HepG2 (cell line): ENCODE results near the gene CD151. TPM values are rescaled to one million over a fixed set of nuclear protein-coding genes. Genes with fewer than 3 reads are reported as not detected.

Experiments
- ATAC-seq: fragments of 200-7000 bp; cut with Tn5 transposase; 3 replicates; pipeline ENCODE4 v1.9.1; 2020; ENCODE audit warnings: mild to moderate bottlenecking, moderate library complexity
- BruUV-seq: library from RNA; stranded (reverse); fragments of 400-500 nt; replicated peaks from 2 replicates; lab custom pipeline; 2021; lab: Mats Ljungman, UMichigan
- CTCF ChIA-PET: fragments of 300-600 bp; formaldehyde crosslinking; extraction: SDS; loops from one replicate; lab custom pipeline; 2021; ENCODE audit warnings: low total read pairs, inconsistent platforms, low intra/inter-chr PET ratio; lab: Yijun Ruan, JAX
- POLR2A ChIA-PET: fragments of 350-600 bp; sonication (Branson Sonifier 250); formaldehyde crosslinking; loops from one replicate; lab custom pipeline; 2020; ENCODE audit warnings: antibody characterized with exemption, inconsistent platforms; lab: Yijun Ruan, JAX
- DNase-seq: peaks from one replicate; pipeline ENCODE4 v3.0.0-alpha.2; 2015; ENCODE audit warnings: low spot score
- FAIRE-seq: peaks from 3 replicates; lab custom pipeline; 2011; peaks lifted over from hg19 to GRCh38; lab: Jason Lieb, UNC
- H2AFZ ChIP-seq: one replicate; pipeline ENCODE4 v1.6.1; 2011; ENCODE audit warnings: low read length, inconsistent platforms
- H3K27ac ChIP-seq: fragments of 300-600 bp; 3 replicates; pipeline ENCODE4 v1.8.0; 2011; ENCODE audit warnings: mixed run types, mild to moderate bottlenecking, mixed read lengths, low read length, inconsistent platforms; ENCODE audit not compliant: insufficient read depth; ENCODE audit errors: extremely low read length
- H3K27me3 ChIP-seq, 2 experiments: fragments of 200-600 bp in 1 of 2; 2 replicates in 1 of 2; 3 replicates in 1 of 2; pipeline versions ENCODE4 v1.6.0 to v1.8.0; 2011; ENCODE audit warnings: low read length in 2 of 2, mild to moderate bottlenecking in 2 of 2, moderate library complexity in 2 of 2, inconsistent platforms in 1 of 2; ENCODE audit not compliant: insufficient read depth in 2 of 2, control insufficient read depth in 1 of 2
- H3K36me3 ChIP-seq, 2 experiments: fragments of 200-600 bp in 1 of 2; replicated peaks in 1 of 2; 2 replicates in 1 of 2; 3 replicates in 1 of 2; pipeline versions ENCODE4 v1.5.1 to v1.8.0; 2011; ENCODE audit warnings: low read length in 2 of 2, inconsistent platforms in 1 of 2; ENCODE audit not compliant: insufficient read depth in 2 of 2, control insufficient read depth in 1 of 2
- H3K4me1 ChIP-seq: 2 replicates; pipeline ENCODE4 v1.5.1; 2012; ENCODE audit warnings: low read length, inconsistent platforms; ENCODE audit not compliant: insufficient read depth
- H3K4me2 ChIP-seq: 2 replicates; pipeline ENCODE4 v1.6.0; 2011; ENCODE audit warnings: low read depth, low read length, inconsistent platforms
- H3K4me3 ChIP-seq, 3 experiments: fragments of 200-600 bp in 1 of 3; sonication (generic), shearing (Covaris generic) in 1 of 3; replicated peaks in 1 of 3; 2 replicates each; pipeline ENCODE4 v1.5.1; 2011 to 2016; ENCODE audit warnings: low read length in 3 of 3, inconsistent platforms in 2 of 3, low read depth in 2 of 3, mild to moderate bottlenecking in 2 of 3, control low read depth in 1 of 3, mixed read lengths in 1 of 3; ENCODE audit not compliant: insufficient read depth in 1 of 3
- H3K79me2 ChIP-seq: one replicate; pipeline ENCODE4 v1.6.1; 2011; ENCODE audit warnings: low read length, inconsistent platforms; ENCODE audit not compliant: insufficient read depth
- H3K9ac ChIP-seq: 2 replicates; pipeline ENCODE4 v1.6.0; 2011; ENCODE audit warnings: mild to moderate bottlenecking, low read depth, low read length, inconsistent platforms; ENCODE audit not compliant: insufficient read depth
- H3K9me3 ChIP-seq: 2 replicates; pipeline ENCODE4 v1.5.1; 2012; ENCODE audit warnings: mild to moderate bottlenecking, low read length
- H4K20me1 ChIP-seq: 2 replicates; pipeline ENCODE4 v1.6.0; 2011; ENCODE audit warnings: inconsistent platforms, mild to moderate bottlenecking, low read length, moderate library complexity; ENCODE audit not compliant: insufficient read depth
- EED ChIP-seq: sonication (generic); formaldehyde crosslinking; IDR thresholded peaks from 2 replicates; pipeline ENCODE4 v1.5.0; 2020; ENCODE audit warnings: mild to moderate bottlenecking, missing genetic modification reagents
- KAT8 ChIP-seq: IDR thresholded peaks from 2 replicates; pipeline ENCODE4 v1.6.1; 2016; ENCODE audit warnings: missing genetic modification reagents, missing compliant biosample characterization
- MAFG ChIP-seq: sonication (generic); formaldehyde crosslinking; IDR thresholded peaks from 2 replicates; pipeline ENCODE4 v1.5.1; 2020; ENCODE audit warnings: mild to moderate bottlenecking, missing genetic modification reagents
- NCOA5 ChIP-seq: sonication (generic); formaldehyde crosslinking; IDR thresholded peaks from 2 replicates; pipeline ENCODE4 v1.4.0; 2020; ENCODE audit warnings: missing genetic modification reagents
- RAD21 ChIP-seq: fragments of 450-650 bp; formaldehyde crosslinking; IDR thresholded peaks from 2 replicates; pipeline ENCODE4 v1.5.0; 2020; ENCODE audit warnings: mild to moderate bottlenecking
- ZNF331 ChIP-seq: sonication (generic); formaldehyde crosslinking; IDR thresholded peaks from 2 replicates; pipeline ENCODE4 v1.4.0; 2020; ENCODE audit warnings: missing genetic modification reagents
- ZNF607 ChIP-seq: sonication (generic); formaldehyde crosslinking; IDR thresholded peaks from 2 replicates; pipeline ENCODE4 v1.5.1; 2020; ENCODE audit warnings: missing genetic modification reagents, mild to moderate bottlenecking, borderline replicate concordance
- WGBS: methylation state at CpG from one replicate; pipeline ENCODE4 v1.1.6; 2017; ENCODE audit warnings: low lambda C conversion rate; 5-methylcytosine and 5-hydroxymethylcytosine counted together
- in situ Hi-C: cut with HindIII; loops from 2 replicates; pipeline ENCODE4 v1.10.0; 2017; ENCODE audit warnings: low pct_unique_long_range_greater_than_20kb; ENCODE audit not compliant: extremely low pct_ligation_motif_present
- intact Hi-C: fragments of 100-400 bp; cut with micrococcal nuclease; formaldehyde crosslinking; loops from one replicate; pipeline ENCODE4 v1.10.0; 2022; ENCODE audit not compliant: unreplicated experiment
- polyA plus RNA-seq, 8 experiments: library from polyadenylated mRNA; depleted of rRNA in 3 of 8; stranded (reverse) in 7 of 8; unstranded in 1 of 8; fragments of >200 nt; fragmentation: Illumina TruSeq in 4 of 8; extraction: Trizol in 4 of 8; gene quantifications; 2 replicates each; pipeline versions ENCODE4 v1.2.1 to v1.2.3, GENCODE V29; 2011 to 2016; ENCODE audit warnings: low read depth in 4 of 8, missing spikeins in 1 of 8, mixed read lengths in 1 of 8; ENCODE audit not compliant: insufficient read depth in 1 of 8
- total RNA-seq, 5 experiments: library from RNA; depleted of rRNA; stranded (reverse); fragments of >200 nt; fragmentation: Illumina TruSeq; extraction: Trizol; gene quantifications; 2 replicates each; pipeline ENCODE4 v1.2.3, GENCODE V29; 2016; ENCODE audit warnings: low read depth in 1 of 5
- TF ChIP-seq, protein P1 (sequence below), 2 experiments: fragments of 450-650 bp in 1 of 2; sonication (generic) in 1 of 2; formaldehyde crosslinking in 1 of 2; IDR thresholded peaks; 2 replicates each; pipeline versions ENCODE4 v1.6.1 to v1.8.0; 2016 to 2022; ENCODE audit warnings: antibody characterized with exemption in 1 of 2, mild to moderate bottlenecking in 1 of 2, missing genetic modification reagents in 1 of 2

Gene CD151
- total and polyA plus RNA-seq, 2 of the 13 experiments (the other 11 are each of a cell fraction or from before 2014, with no cell fraction given), result 125 to 197 TPM

DNA sequence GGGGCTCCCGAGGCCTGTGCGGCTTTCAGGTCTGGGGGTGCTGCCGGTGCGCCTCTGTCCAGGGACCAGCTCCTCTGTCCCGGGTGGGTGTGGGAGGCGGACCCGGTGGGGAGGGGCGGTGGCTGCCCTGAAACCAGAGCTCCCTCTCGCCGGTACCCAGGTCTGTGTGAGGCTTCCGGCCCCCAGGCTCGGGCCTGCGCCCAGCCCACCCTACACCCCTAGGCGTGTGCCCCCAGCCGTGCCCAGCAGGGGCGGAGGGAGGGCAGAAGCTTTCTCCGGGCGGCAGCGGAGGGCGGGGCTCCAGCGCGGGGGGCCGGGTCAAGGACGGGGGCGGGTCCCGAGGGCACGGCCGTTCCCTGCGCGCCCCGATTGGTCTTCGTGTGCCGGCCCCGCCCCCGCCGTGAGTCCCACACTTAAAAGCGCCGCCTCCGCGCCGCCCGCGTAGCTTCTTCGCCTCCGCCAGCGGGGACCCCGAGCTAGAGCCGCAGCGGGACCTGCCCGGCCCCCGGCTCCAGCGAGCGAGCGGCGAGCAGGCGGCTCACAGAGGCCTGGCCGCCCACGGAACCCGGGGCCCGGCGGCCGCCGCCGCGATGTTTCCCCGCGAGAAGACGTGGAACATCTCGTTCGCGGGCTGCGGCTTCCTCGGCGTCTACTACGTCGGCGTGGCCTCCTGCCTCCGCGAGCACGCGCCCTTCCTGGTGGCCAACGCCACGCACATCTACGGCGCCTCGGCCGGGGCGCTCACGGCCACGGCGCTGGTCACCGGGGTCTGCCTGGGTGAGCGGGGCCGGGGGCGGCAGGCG is 13.4 kb upstream of the CD151 start:
- H3K27me3 ChIP-seq, result no peaks in the 10 kb centered on the region; a peak in 1 of 5 replicates
- peaks cover 20% of the 10 kb centered on the region for H3K79me2 ChIP-seq
- in situ Hi-C loops, result no loop called here
- intact Hi-C loops, result no loop called here
- no TSS peak for BruUV-seq
- H3K9ac ChIP-seq, result peak overlapping the region; percentile 92
- 3% methylated on average over 14 of the region's 96 CpGs for WGBS
- H4K20me1 ChIP-seq, result peaks cover 20% of the 10 kb centered on the region
- no peaks in the 10 kb centered on the region for H3K9me3 ChIP-seq
- peaks cover 24% of the 10 kb centered on the region for H3K4me1 ChIP-seq
- CTCF ChIA-PET, result no interaction called here
- peak; percentile 61 for ATAC-seq
- peak overlapping the region; percentile 92 for H3K27ac ChIP-seq
- peak overlapping the region; percentile 80 to 98 (median 94) for H3K4me3 ChIP-seq
- H2AFZ ChIP-seq, result no peak overlapping the region
- POLR2A ChIA-PET, result interaction anchor here (0.7 to 9.2 kb wide), 27 partner anchors 9 to 443 kb away, joined by 3 to 264 read pairs (median 5); partner anchors contain the start of genes CD151, CHID1, CRACR2B and DEAF1
- FAIRE-seq, result no peak
- peak; percentile 77 for DNase-seq
- peaks cover 7 to 13% of the 10 kb centered on the region in 2 experiments; a peak in 4 of 5 replicates for H3K36me3 ChIP-seq
- H3K4me2 ChIP-seq, result peak overlapping the region; percentile 98
- no peak for TF ChIP-seq MAFG (CRISPR knock-in tag)
- no peak for TF ChIP-seq NCOA5 (CRISPR knock-in tag)
- TF ChIP-seq, protein P1, sequence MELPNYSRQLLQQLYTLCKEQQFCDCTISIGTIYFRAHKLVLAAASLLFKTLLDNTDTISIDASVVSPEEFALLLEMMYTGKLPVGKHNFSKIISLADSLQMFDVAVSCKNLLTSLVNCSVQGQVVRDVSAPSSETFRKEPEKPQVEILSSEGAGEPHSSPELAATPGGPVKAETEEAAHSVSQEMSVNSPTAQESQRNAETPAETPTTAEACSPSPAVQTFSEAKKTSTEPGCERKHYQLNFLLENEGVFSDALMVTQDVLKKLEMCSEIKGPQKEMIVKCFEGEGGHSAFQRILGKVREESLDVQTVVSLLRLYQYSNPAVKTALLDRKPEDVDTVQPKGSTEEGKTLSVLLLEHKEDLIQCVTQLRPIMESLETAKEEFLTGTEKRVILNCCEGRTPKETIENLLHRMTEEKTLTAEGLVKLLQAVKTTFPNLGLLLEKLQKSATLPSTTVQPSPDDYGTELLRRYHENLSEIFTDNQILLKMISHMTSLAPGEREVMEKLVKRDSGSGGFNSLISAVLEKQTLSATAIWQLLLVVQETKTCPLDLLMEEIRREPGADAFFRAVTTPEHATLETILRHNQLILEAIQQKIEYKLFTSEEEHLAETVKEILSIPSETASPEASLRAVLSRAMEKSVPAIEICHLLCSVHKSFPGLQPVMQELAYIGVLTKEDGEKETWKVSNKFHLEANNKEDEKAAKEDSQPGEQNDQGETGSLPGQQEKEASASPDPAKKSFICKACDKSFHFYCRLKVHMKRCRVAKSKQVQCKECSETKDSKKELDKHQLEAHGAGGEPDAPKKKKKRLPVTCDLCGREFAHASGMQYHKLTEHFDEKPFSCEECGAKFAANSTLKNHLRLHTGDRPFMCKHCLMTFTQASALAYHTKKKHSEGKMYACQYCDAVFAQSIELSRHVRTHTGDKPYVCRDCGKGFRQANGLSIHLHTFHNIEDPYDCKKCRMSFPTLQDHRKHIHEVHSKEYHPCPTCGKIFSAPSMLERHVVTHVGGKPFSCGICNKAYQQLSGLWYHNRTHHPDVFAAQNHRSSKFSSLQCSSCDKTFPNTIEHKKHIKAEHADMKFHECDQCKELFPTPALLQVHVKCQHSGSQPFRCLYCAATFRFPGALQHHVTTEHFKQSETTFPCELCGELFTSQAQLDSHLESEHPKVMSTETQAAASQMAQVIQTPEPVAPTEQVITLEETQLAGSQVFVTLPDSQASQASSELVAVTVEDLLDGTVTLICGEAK (IDR thresholded peaks at IDR 0.05), result no peak
- TF ChIP-seq, protein P1 (CRISPR knock-in tag; IDR thresholded peaks at IDR 0.05), result peak; percentile 18; the same call in 1 of the 2 replicates
- peak; percentile 53; the same call in 1 of the 2 replicates for TF ChIP-seq RAD21 (CRISPR knock-in tag)
- no peak; the same call in none of the 2 replicates for TF ChIP-seq ZNF607 (CRISPR knock-in tag)
- peak; percentile 24; the same call in 1 of the 2 replicates for TF ChIP-seq KAT8
- no peak for TF ChIP-seq EED (CRISPR knock-in tag)
- peak; percentile 20; the same call in 1 of the 2 replicates for TF ChIP-seq ZNF331 (CRISPR knock-in tag)
